ENCODE results near the gene NOVA2. TPM values are rescaled to one million over a fixed set of nuclear protein-coding genes. Genes with fewer than 3 reads are reported as not detected.

The NOVA2 gene
- polyA plus RNA-seq (2011; rRNA removed): 0.02 TPM in 1 of 2 replicates, not detected in the other
- 0.04 and 0.23 TPM in 2 replicates for polyA minus RNA-seq (2011; rRNA and poly(A)+ RNA removed)

DNA sequence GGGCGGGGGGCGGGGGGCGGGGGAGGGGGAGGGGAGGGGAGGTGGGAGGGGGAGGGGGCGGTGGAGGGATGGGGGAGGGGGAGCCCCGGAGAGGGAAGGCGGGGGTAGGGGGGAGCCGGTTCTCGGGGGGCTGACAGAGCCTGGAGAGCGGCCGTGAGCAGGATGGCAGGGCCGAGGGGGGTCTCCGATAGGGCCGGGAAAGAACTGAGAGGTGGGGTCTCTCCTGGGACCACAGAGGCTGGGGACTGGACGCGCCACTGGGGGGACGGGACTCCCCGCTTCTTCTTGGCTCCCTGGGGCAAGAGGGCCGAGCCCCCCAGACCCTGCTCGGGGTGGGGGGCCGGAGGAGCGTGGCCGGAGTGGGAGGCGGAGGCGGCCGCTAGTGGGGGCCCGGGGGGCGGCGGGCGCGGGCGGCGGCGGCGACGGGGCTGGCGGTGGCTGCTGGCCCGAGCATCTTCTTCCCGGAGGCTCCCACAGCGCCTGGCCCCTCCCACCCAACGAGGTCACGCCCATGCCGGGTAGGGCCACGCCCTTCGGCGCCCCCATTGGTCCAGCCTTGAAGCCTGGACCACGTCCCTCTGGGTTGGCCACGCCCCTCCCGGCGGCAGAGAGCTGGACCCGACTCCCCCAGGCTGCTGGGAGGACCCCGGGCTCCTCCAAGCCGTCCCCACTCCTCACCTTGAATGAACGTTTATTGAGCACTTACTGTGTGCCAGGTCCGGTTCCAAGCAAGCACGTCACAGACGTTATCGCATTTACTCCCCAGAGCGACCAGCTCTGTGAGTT is at the start of gene NOVA2:
TSS of gene NOVA2 (minus strand) at position 313 of the 786 bp plus-strand sequence. CDS start 514 bp downstream, outside the sequence.
- POLR2A ChIA-PET: interaction anchor here (1.2 kb wide), 1 partner anchor 21 kb away, joined by 4 read pairs; the partner anchor contains the start of gene CCDC61
- TF ChIP-seq CTCF (IDR thresholded peaks at IDR 0.05; ENCODE audit: low read depth, low read length): no peak
- Histone ChIP-seq H3K27me3 (ENCODE audit: control insufficient read depth, insufficient read depth, low read length) (peaks cover 50% of the 10 kb centered on the region), H3K4me3 (ENCODE audit: low read depth, low read length) (peak within 1 kb of the TSS; percentile 29; the same call in 1 of the 2 replicates), H3K27ac (ENCODE audit: low read depth, low read length) (no peak within 1 kb of the TSS), H3K9me3 (ENCODE audit: control insufficient read depth, insufficient read depth, low read length) (peaks cover 6% of the 10 kb centered on the region; the same call in 1 of the 2 replicates)
- CTCF ChIA-PET: no interaction called here
- no peak for DNase-seq (ENCODE audit: low read depth, low spot score)

- no peak for DNase-seq (ENCODE audit: low read depth, low spot score)
- Histone ChIP-seq H3K27me3 (ENCODE audit: control insufficient read depth, insufficient read depth, low read length) (peaks cover 23% of the 10 kb centered on the region), H3K4me3 (ENCODE audit: low read depth, low read length) (no peak overlapping the region), H3K27ac (ENCODE audit: low read depth, low read length) (no peak overlapping the region), H3K9me3 (ENCODE audit: control insufficient read depth, insufficient read depth, low read length) (no peaks in the 10 kb centered on the region; the same call in 1 of the 2 replicates)
- POLR2A ChIA-PET: no interaction called here
- no peak for TF ChIP-seq CTCF (IDR thresholded peaks at IDR 0.05; ENCODE audit: low read depth, low read length)
- CTCF ChIA-PET: interaction anchor here (0.7 kb wide), 1 partner anchor 94 kb away, joined by 4 read pairs; no protein-coding TSS in a partner anchor
Measured at GRCh38 chr19:46023311-46023779, 49.7 kb upstream of the NOVA2 start.

- no peak within 1 kb of the TSS for H3K27ac ChIP-seq (ENCODE audit: low read depth, low read length)
- no peaks in the 10 kb centered on the region; the same call in 1 of the 2 replicates for H3K9me3 ChIP-seq (ENCODE audit: control insufficient read depth, insufficient read depth, low read length)
- no peak for TF ChIP-seq CTCF (IDR thresholded peaks at IDR 0.05; ENCODE audit: low read depth, low read length)
- peaks cover 23% of the 10 kb centered on the region for H3K27me3 ChIP-seq (ENCODE audit: control insufficient read depth, insufficient read depth, low read length)
- no peak within 1 kb of the TSS for H3K4me3 ChIP-seq (ENCODE audit: low read depth, low read length)
- ChIA-PET CTCF (no interaction called here), POLR2A (no interaction called here)
- DNase-seq (ENCODE audit: low read depth, low spot score): no peak
Measured at GRCh38 chr19:46022431-46023310, 49.0 kb upstream of the NOVA2 start, which contains the start of gene PGLYRP1. Gene PGLYRP1 (minus strand): TSS chr19:46023053. CDS start chr19:46023021, 32 bp downstream.

- Histone ChIP-seq H3K9me3 (ENCODE audit: control insufficient read depth, insufficient read depth, low read length) (no peaks in the 10 kb centered on the region; the same call in 1 of the 2 replicates), H3K4me3 (ENCODE audit: low read depth, low read length) (no peak overlapping the region), H3K27me3 (ENCODE audit: control insufficient read depth, insufficient read depth, low read length) (peaks cover 23% of the 10 kb centered on the region), H3K27ac (ENCODE audit: low read depth, low read length) (no peak overlapping the region)
- no peak for DNase-seq (ENCODE audit: low read depth, low spot score)
- POLR2A ChIA-PET: no interaction called here
- CTCF ChIA-PET: no interaction called here
- TF ChIP-seq CTCF (IDR thresholded peaks at IDR 0.05; ENCODE audit: low read depth, low read length): no peak
Measured at GRCh38 chr19:46022061-46022430, 48.4 kb upstream of the NOVA2 start.
